ENCODE measurements around the gene ABHD12. TPM values are rescaled to one million over a fixed set of nuclear protein-coding genes. Genes with fewer than 3 reads are reported as not detected.
A peak's percentile ranks its signal among the peaks of the same experiment; 100 is the strongest.

Gene ABHD12
- total and polyA plus RNA-seq, 10 of the 15 experiments (the other 5 are each of a cell fraction or from before 2014, with no cell fraction given): 1.5 to 61.8 (median 26.7) TPM

DNA sequence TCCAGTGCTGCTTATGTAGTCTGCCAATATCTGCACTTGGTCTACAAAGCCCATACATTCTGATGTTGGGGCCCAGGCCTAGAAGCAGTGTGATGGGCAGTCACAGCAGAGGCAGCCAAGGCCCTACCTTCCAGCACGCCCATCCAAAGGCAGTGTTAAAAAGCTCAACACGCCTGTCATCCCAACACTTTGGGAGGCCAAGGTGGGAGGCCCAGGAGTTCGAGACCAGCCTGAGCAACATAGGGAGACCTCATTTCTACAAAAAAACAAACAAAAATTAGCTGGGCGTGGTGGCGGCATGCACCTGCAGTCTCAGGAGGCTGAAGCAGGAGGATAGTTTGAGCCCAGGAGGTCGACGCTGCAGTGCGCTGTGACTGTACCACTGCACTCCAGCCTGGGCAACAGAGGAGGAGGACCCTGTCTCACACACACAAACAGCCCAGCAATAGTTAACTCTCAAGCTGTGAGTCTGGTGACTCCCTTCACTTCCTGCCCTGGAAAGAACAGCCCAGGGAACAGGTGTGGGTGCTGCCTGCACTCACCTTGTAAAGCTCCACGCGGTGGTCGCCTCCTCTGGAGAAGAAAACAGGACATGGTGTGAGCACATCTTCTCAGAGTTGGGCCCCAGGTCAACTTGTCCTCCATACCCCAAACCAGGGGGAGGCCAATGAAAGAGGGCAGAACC lies 74.0 kb downstream of the ABHD12 start:
- BruUV-seq (replicated peaks): no TSS peak
- Histone ChIP-seq H3K9me3 (replicated peaks; ENCODE audit: control insufficient read depth, insufficient read depth, low read length) (no peaks in the 10 kb centered on the region), H3K4me1 (ENCODE audit: control insufficient read depth, insufficient read depth, low read length) (peaks cover 39% of the 10 kb centered on the region), H3K36me3 (ENCODE audit: control insufficient read depth in 2 of 2, insufficient read depth in 2 of 2, low read length in 1 of 2) (peaks cover 16 to 19% of the 10 kb centered on the region in 2 experiments), H3K79me2 (ENCODE audit: control insufficient read depth, insufficient read depth, low read length) (peaks cover 13% of the 10 kb centered on the region), H3K27me3 (replicated peaks in 1 of 2; ENCODE audit: control insufficient read depth in 2 of 2, insufficient read depth in 2 of 2, low read length in 1 of 2) (no peaks in the 10 kb centered on the region), H3K9ac (ENCODE audit: control insufficient read depth, insufficient read depth, low read length) (no peak overlapping the region), H4K20me1 (ENCODE audit: control insufficient read depth, insufficient read depth) (no peaks in the 10 kb centered on the region), H3K4me2 (ENCODE audit: control insufficient read depth, insufficient read depth) (no peak overlapping the region), H3K27ac (ENCODE audit: control insufficient read depth, insufficient read depth) (peak overlapping the region; percentile 77; the same call in 1 of the 2 replicates), H2AFZ (ENCODE audit: control insufficient read depth, low read depth, low read length) (no peak overlapping the region), H3K4me3 (no peak overlapping the region)
- ChIA-PET POLR2A (no interaction called here), SMC1A (ENCODE audit: uncharacterized antibody, unreplicated experiment) (interaction anchor here (5.1 kb wide), 1 partner anchor 82 kb away, joined by 23 read pairs; no protein-coding TSS in a partner anchor), RAD21 (ENCODE audit: unreplicated experiment) (no interaction called here), CTCF (no interaction called here)
- ATAC-seq (no peak), DNase-seq (ENCODE audit: low read depth, low spot score) (no peak), FAIRE-seq (no peak)
- in situ Hi-C loops (cut with MboI) (no loop called here), intact Hi-C loops (cut with micrococcal nuclease; ENCODE audit: unreplicated experiment) (loop anchor here (10.0 kb wide), 1 partner anchor 308 kb away; the partner anchor contains the start of gene NANP)
- WGBS (ENCODE audit: insufficient coverage, insufficient replicate concordance, low lambda C conversion rate, missing lambda C conversion rate): 98% methylated on average over 11 of the region's 11 CpGs
- TF ChIP-seq ZNF622 (IDR thresholded peaks at IDR 0.05) (no peak), MEF2B (IDR thresholded peaks at IDR 0.05; ENCODE audit: partially characterized antibody, poor library complexity, severe bottlenecking) (no peak), HDAC6 (IDR thresholded peaks at IDR 0.05; ENCODE audit: unreplicated experiment) (no peak), SIN3A (IDR thresholded peaks at IDR 0.05; ENCODE audit: low read depth, low read length) (no peak), PML (IDR thresholded peaks at IDR 0.05; ENCODE audit: low read length) (no peak), POU2F2 (IDR thresholded peaks at IDR 0.05; ENCODE audit: borderline replicate concordance, low read depth, low read length) (no peak), ZNF274 (IDR thresholded peaks at IDR 0.05; ENCODE audit: insufficient read depth, insufficient read length) (no peak), TCF3 (IDR thresholded peaks at IDR 0.05; ENCODE audit: borderline replicate concordance, insufficient read depth, low read depth, low read length) (no peak), CREM (IDR thresholded peaks at IDR 0.05; ENCODE audit: low read depth) (no peak), STAT1 (conservative IDR thresholded peaks at IDR 0.05) (no peak), ZNF217 (IDR thresholded peaks at IDR 0.05) (no peak), EP300 (IDR thresholded peaks at IDR 0.05; ENCODE audit: borderline replicate concordance in 1 of 2, control insufficient read depth in 1 of 2, low read depth in 2 of 2, low read length in 2 of 2) (no peak), LARP7 (IDR thresholded peaks at IDR 0.05) (no peak)
- TF ChIP-seq, protein P1, sequence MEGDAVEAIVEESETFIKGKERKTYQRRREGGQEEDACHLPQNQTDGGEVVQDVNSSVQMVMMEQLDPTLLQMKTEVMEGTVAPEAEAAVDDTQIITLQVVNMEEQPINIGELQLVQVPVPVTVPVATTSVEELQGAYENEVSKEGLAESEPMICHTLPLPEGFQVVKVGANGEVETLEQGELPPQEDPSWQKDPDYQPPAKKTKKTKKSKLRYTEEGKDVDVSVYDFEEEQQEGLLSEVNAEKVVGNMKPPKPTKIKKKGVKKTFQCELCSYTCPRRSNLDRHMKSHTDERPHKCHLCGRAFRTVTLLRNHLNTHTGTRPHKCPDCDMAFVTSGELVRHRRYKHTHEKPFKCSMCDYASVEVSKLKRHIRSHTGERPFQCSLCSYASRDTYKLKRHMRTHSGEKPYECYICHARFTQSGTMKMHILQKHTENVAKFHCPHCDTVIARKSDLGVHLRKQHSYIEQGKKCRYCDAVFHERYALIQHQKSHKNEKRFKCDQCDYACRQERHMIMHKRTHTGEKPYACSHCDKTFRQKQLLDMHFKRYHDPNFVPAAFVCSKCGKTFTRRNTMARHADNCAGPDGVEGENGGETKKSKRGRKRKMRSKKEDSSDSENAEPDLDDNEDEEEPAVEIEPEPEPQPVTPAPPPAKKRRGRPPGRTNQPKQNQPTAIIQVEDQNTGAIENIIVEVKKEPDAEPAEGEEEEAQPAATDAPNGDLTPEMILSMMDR (IDR thresholded peaks at IDR 0.05 in 2 of 3, conservative IDR thresholded peaks at IDR 0.05 in 1 of 3; ENCODE audit: control insufficient read depth in 2 of 3, extremely low read depth in 1 of 3, insufficient read depth in 1 of 3, low read depth in 3 of 3, low read length in 3 of 3): no peak
- TF ChIP-seq, protein P2, sequence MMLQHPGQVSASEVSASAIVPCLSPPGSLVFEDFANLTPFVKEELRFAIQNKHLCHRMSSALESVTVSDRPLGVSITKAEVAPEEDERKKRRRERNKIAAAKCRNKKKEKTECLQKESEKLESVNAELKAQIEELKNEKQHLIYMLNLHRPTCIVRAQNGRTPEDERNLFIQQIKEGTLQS (IDR thresholded peaks at IDR 0.05; ENCODE audit: borderline replicate concordance, extremely low read depth, low read depth, low read length): no peak
